Subcutaneous abdominal adipose tissue (tissue), 5 donors: ENCODE data around the gene SELPLG.

Experiments used
- H3K27ac ChIP-seq: one replicate; pipeline ENCODE4 v1.7.0; 2013; ENCODE audit warnings: low read depth, mild to moderate bottlenecking, inconsistent platforms, low read length, moderate library complexity
- H3K27me3 ChIP-seq, 5 donors: one replicate each; pipeline ENCODE4 v1.7.0; 2013; ENCODE audit warnings: low read length in 5 of 5, inconsistent platforms in 1 of 5; ENCODE audit not compliant: control insufficient read depth in 5 of 5, insufficient read depth in 4 of 5
- H3K36me3 ChIP-seq, 5 donors: one replicate each; pipeline ENCODE4 v1.7.0; 2013; ENCODE audit warnings: low read length in 5 of 5; ENCODE audit not compliant: control insufficient read depth in 5 of 5, insufficient read depth in 5 of 5
- H3K4me1 ChIP-seq, 5 donors: one replicate each; pipeline ENCODE4 v1.7.0; 2013; ENCODE audit warnings: low read length in 5 of 5, mild to moderate bottlenecking in 3 of 5, moderate library complexity in 1 of 5; ENCODE audit not compliant: control insufficient read depth in 5 of 5, insufficient read depth in 5 of 5
- H3K4me3 ChIP-seq, 5 donors: one replicate each; pipeline ENCODE4 v1.7.0; 2013; ENCODE audit warnings: low read length in 5 of 5, low read depth in 1 of 5
- H3K9ac ChIP-seq, 5 donors: one replicate each; pipeline ENCODE4 v1.7.0; 2013; ENCODE audit warnings: low read length in 5 of 5, mild to moderate bottlenecking in 4 of 5, moderate library complexity in 3 of 5
- H3K9me3 ChIP-seq, 5 donors: one replicate each; pipeline ENCODE4 v1.7.0; 2013; ENCODE audit warnings: low read length in 5 of 5; ENCODE audit not compliant: control insufficient read depth in 5 of 5
- donor health status: healthy.
- donor health status: healthy.
- donor health status: healthy.
- donor health status: healthy.
- donor health status: healthy.

The SELPLG gene

DNA sequence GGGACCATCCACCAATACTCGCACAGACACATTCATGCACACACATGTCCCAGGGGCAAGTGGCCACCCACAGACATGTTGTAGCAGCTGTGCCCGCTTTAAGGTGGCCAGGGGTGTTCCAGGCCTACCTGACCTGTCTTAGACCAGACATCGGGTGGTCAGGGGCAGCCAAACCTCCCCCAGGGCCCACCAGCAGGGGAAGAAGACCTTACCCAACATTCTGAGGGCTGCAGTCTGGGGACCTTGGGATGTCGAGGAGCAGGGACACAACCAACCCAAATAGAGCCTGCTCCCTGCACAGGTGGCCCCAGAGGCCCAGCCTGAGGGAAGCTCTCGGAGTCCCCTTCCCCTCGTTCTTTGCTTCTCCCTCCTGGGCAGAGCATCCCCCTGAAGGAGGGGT is 34.2 kb downstream of the SELPLG start:
- Histone ChIP-seq H3K9ac (no peak overlapping the region), H3K4me1 (peaks cover 0 to 20% (median 10%) of the 10 kb centered on the region in 5 donors), H3K36me3 (no peaks in the 10 kb centered on the region), H3K9me3 (no peaks in the 10 kb centered on the region), H3K4me3 (no peak overlapping the region), H3K27ac (no peak overlapping the region), H3K27me3 (peaks cover 4 to 19% (median 16%) of the 10 kb centered on the region in 5 donors)

GRCh38 chr12:108598553-108599250 is 35.0 kb downstream of the SELPLG start:
- Histone ChIP-seq H3K27ac (no peak overlapping the region), H3K9ac (no peak overlapping the region), H3K27me3 (peaks cover 4 to 19% (median 16%) of the 10 kb centered on the region in 5 donors), H3K4me3 (peak overlapping the region in 1 of 5 donors; percentile 11), H3K4me1 (peaks cover 0 to 20% (median 7%) of the 10 kb centered on the region in 5 donors), H3K36me3 (no peaks in the 10 kb centered on the region), H3K9me3 (no peaks in the 10 kb centered on the region)

DNA sequence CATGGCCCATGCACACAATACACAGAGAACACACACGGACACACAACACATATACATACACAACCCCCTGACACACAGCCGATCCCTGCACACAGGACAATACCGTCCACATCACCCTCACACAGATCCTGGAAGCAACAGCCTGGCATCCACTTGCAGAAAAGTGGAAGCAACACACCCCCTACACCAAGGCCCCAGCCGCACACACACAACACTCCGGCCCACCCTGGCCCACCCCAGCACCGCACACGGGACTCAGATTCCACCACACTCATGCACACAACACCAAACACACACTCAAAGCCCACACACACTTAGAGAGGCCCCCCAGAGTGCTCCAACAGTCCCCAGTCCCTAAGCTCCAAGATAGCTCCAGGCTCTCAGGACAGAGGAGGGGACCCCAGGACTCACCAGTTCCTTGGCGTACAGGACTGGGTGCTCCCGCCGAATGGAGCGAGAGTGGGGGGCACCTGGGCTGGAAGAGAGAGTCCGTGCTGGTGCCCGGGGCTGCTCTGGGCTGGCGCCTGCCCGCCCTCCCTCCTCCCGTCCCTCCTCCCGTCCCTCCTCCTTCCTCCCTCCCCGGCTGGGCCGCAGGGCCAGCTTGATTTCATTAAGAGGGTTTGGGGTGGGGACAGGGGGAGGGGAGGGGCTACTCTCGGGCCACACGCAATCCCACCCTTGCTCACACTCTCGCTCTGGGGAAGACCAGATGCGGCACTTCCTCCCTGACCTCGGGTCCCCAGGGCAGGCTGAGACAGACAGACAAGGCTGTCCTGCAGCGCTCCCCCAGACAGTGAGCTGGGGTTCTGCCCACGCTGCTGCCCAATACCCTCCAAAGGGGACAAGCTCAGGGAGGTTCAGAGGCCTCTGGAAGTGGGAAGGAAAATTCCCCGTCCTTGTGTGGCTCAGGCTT is 35.9 kb downstream of the SELPLG start, which contains the start of gene TMEM119:
TSS of gene TMEM119 (minus strand) at position 526 of the 913 bp plus-strand sequence. CDS start 5,701 bp downstream, outside the sequence.
- Histone ChIP-seq H3K9ac (peak within 1 kb of the TSS in 1 of 5 donors; percentile 56), H3K36me3 (no peaks in the 10 kb centered on the region), H3K27me3 (peaks cover 4 to 19% (median 16%) of the 10 kb centered on the region in 5 donors), H3K4me3 (peak within 1 kb of the TSS; percentile 4 to 67 (median 61)), H3K4me1 (peaks cover 0 to 20% (median 7%) of the 10 kb centered on the region in 5 donors), H3K27ac (no peak within 1 kb of the TSS), H3K9me3 (no peaks in the 10 kb centered on the region)

DNA sequence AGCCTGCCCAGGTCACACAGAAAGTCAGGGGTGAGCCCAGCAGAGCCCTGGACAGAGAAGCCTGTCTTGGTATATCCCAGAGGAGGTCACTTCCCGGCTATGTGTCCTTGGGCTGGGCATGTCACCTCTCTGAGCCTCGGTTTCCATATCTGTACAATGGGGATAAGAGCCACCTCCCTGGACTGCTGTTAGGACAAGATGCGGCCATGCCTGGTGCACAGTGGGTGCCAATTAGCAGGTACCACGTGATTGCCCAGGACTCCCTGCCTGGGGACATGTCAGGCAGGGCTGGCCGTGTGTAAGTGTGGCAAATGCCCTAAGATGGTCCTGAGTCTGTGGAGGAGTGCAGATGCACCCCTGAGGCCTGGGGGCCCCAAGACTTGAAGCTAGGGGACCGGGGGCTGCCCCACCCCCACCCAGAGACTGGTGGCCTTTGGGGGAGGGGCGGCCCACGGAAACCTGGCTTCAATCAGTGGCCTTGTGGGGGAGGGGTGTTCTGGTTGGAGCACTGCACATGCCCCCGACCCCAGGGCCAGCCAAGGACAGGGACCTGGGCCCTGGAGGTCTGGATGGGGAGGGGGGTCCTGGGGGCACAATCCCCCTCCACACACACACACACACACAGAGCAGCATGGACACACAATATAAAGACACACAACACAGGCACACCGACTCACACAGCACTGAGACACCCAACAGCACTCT is 36.7 kb downstream of the SELPLG start:
- peaks cover 0 to 20% (median 7%) of the 10 kb centered on the region in 5 donors for H3K4me1 ChIP-seq
- H3K27ac ChIP-seq = no peak overlapping the region
- H3K4me3 ChIP-seq = peak overlapping the region; percentile 4 to 67 (median 61)
- H3K9ac ChIP-seq = peak overlapping the region in 1 of 5 donors; percentile 56
- H3K9me3 ChIP-seq = no peaks in the 10 kb centered on the region
- no peaks in the 10 kb centered on the region for H3K36me3 ChIP-seq
- peaks cover 4 to 19% (median 16%) of the 10 kb centered on the region in 5 donors for H3K27me3 ChIP-seq

DNA sequence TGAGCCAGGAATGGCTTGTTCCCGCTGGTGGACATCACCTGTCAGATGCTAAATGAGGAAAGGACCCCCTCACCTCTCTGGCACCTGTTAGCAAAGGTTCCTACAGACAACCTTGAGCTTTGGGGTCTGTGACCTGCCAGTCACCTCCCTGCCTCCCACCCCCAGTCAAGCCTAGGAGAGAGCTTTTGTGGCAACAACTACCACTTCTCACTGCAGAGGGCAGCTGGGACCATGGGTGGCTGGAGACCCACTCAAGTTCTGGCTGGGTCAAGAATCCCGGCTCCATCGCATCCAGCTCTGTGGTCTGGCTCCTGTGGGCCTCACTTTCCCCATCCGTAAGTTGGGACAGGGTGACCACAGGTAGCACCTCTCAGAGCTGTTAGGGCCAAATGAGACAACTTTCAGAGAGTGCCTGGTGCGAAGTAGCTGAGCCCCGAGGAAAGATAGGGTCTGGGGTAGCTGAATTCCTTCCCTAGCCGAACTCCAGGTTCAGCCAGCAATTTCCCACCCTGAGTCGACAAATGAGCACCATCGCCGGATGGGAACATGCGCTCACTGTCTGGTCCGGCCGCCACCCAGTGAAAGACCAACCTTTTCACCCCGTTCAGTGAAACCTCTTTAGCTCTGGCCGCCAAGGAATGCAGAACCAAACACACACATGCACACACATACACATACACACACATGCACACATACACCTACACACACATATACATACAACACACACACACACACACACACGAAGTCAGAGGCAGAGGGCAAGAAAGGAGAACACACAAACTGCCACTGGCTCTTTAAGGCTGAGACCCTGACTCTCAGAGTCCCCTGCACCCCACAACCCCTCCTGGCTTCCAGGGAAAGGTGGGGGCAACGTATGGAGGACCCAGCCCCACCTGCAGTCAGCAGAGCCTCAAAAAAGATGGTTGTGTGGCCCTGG is 37.7 kb downstream of the SELPLG start:
- Histone ChIP-seq H3K9ac (peak overlapping the region in 1 of 5 donors; percentile 53), H3K4me1 (peaks cover 0 to 20% (median 7%) of the 10 kb centered on the region in 5 donors), H3K36me3 (no peaks in the 10 kb centered on the region), H3K27me3 (peaks cover 4 to 19% (median 17%) of the 10 kb centered on the region in 5 donors), H3K27ac (no peak overlapping the region), H3K9me3 (no peaks in the 10 kb centered on the region), H3K4me3 (peak overlapping the region in 4 of 5 donors; percentile 48 to 67 (median 62))

GRCh38 chr12:108594960-108595710 is 38.6 kb downstream of the SELPLG start:
- Histone ChIP-seq H3K27ac (no peak overlapping the region), H3K36me3 (no peaks in the 10 kb centered on the region), H3K9me3 (no peaks in the 10 kb centered on the region), H3K9ac (no peak overlapping the region), H3K4me1 (peaks cover 0 to 20% (median 7%) of the 10 kb centered on the region in 5 donors), H3K27me3 (peaks cover 4 to 19% (median 17%) of the 10 kb centered on the region in 5 donors), H3K4me3 (peak overlapping the region in 1 of 5 donors; percentile 63)

DNA sequence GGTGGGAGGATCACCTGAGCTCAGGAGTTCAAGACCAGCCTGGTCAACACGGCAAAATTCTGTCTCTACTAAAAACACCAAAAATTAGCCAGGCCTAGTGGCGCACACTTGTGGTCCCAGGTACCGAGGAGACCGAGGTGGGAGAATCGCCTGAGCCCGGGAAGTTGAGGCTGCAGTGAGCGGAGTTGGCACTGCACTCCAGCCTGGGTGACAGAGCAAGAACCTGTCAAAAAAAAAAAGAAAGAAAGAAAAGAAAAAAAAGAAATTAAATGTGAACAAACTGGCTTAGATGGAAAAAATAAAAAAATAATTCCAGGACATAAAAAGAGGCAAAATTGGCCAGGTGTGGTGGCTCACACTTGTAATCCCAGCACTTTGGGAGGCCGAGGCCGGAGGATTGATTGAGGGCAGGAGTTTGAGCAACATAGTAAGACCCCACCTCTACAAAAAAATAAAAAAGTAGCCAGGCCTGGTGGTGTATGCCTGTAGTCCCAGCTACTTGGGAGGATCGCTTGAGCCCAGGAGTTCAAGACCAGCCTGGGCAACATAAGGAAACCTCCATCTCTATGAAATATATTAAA is 39.3 kb downstream of the SELPLG start:
- Histone ChIP-seq H3K9ac (no peak overlapping the region), H3K4me3 (no peak overlapping the region), H3K36me3 (no peaks in the 10 kb centered on the region), H3K4me1 (peaks cover 0 to 20% (median 8%) of the 10 kb centered on the region in 5 donors), H3K27ac (no peak overlapping the region), H3K9me3 (no peaks in the 10 kb centered on the region), H3K27me3 (peaks cover 6 to 20% (median 19%) of the 10 kb centered on the region in 5 donors)

DNA sequence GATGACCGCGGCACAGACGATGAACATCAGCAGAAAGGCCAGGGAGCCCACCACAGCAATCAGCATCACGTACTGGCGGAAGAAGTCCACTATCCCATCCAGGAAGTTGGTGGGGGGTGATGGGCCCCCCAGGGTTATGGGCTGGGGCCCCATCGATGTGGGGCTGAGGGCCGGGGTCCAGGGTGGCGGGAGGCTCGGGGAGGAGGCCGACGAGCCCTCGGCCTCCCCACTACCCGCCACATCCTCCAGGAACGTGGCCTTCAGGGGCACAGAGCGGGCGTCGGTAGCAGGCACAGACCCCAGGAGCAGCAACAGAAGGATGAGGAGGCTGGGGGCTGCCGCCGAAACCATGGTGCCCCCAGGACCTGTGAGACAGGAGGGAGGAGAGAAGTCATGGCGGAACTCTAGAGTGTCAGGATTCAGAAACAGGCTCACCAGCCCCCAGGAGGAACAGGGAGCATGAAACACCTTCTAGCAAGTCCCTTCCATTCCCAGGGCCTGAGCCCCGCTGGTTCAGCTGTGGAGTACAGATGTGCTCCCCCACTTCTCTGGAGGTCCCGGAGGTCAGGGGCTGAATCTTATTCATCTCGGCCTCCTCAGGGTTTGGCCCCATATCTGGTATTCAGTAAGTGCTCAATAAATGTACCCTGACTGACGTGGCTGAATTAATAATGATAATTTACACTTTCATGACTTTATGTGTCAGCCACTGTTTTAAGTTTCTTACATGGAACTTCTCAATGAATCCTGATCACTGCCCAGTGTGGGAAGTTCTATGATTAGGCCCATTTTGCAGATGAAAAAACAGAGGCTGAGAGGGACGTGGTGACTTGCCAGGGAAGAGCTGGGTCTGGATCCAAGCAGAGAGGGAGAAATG is 41.4 kb downstream of the SELPLG start:
- Histone ChIP-seq H3K4me3 (no peak overlapping the region), H3K9me3 (no peaks in the 10 kb centered on the region), H3K27ac (no peak overlapping the region), H3K4me1 (peaks cover 0 to 10% (median 3%) of the 10 kb centered on the region in 5 donors), H3K27me3 (peaks cover 5 to 19% (median 18%) of the 10 kb centered on the region in 5 donors), H3K36me3 (no peaks in the 10 kb centered on the region), H3K9ac (no peak overlapping the region)
